ENCODE data around the gene CCNY.

DNA sequence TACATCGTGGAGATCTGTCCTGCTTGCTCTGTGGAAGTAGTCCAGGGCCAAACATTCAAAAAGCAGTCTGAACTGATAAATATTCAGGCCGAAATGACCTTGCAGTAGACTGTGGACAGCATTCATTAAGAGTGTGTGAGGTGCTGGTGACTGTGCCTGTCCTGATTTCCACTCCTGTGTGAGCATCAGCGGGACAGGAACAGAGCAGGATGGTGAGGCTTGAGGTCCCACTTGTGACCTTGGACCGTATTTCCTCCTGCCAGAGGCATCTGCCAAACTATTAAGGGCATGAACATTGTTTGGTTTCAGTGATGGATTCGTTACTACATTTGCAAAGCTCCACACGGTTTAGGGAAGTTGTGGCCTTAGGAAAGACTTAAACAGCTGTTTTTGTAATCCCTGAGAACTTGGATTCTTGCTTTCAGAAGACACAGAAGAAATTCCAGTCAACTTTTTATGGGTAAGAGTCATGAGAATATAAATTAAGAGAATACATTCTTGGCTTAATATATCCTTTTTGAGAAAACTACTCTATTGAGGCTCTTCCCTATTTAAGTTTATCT lies 32.8 kb downstream of the CCNY start:
- TF ChIP-seq POLR2A (IDR thresholded peaks at IDR 0.05; ENCODE audit: low read depth, low read length) (no peak), POLR2AphosphoS5 (IDR thresholded peaks at IDR 0.05; ENCODE audit: low read depth, low read length) (no peak), TAF1 (IDR thresholded peaks at IDR 0.05; ENCODE audit: borderline replicate concordance, low read depth, low read length) (no peak)
